SK-N-SH treated with all-trans-retinoic acid at 6 μM for 48 hours (cell line): ENCODE data around the gene VPS54.

Source experiments
- ATAC-seq: fragments of 200-7000 bp; cut with Tn5 transposase; 3 replicates; pipeline ENCODE4 v1.9.1; 2020; ENCODE audit warnings: mild to moderate bottlenecking, moderate library complexity
- ARNTL ChIP-seq: fragments of 450-650 bp; formaldehyde crosslinking; IDR thresholded peaks from 2 replicates; pipeline ENCODE4 v1.5.0; 2020; ENCODE audit warnings: low read depth, mild to moderate bottlenecking, moderate library complexity, borderline replicate concordance
- BACH2 ChIP-seq: fragments of 250-450 bp; sonication (Bioruptor Pico); IDR thresholded peaks from 2 replicates; pipeline ENCODE4 v1.9.0; 2021; ENCODE audit warnings: mild to moderate bottlenecking, borderline replicate concordance
- CSDC2 ChIP-seq: fragments of 250-450 bp; sonication (Bioruptor Pico); IDR thresholded peaks from 2 replicates; pipeline ENCODE4 v1.5.0; 2020; ENCODE audit warnings: mild to moderate bottlenecking, moderate library complexity
- ESRRG ChIP-seq: fragments of 250-450 bp; sonication (Bioruptor Pico); IDR thresholded peaks from 2 replicates; pipeline ENCODE4 v1.6.1; 2021; ENCODE audit warnings: mild to moderate bottlenecking
- GLIS3 ChIP-seq: fragments of 250-450 bp; sonication (Bioruptor Pico); IDR thresholded peaks from 2 replicates; pipeline ENCODE4 v1.5.0; 2020; ENCODE audit warnings: mild to moderate bottlenecking, moderate library complexity
- ISL1 ChIP-seq: fragments of 250-450 bp; sonication (Bioruptor Pico); IDR thresholded peaks from 2 replicates; pipeline ENCODE4 v2.1.2; 2022; ENCODE audit warnings: mild to moderate bottlenecking, moderate library complexity
- OSR1 ChIP-seq: fragments of 250-450 bp; sonication (Bioruptor Pico); IDR thresholded peaks from 2 replicates; pipeline ENCODE4 v1.8.0; 2022; ENCODE audit warnings: moderate library complexity, mild to moderate bottlenecking, inconsistent platforms
- PPARA ChIP-seq: fragments of 250-450 bp; sonication (Bioruptor Pico); IDR thresholded peaks from 2 replicates; pipeline ENCODE4 v1.5.0; 2020; ENCODE audit warnings: mild to moderate bottlenecking, borderline replicate concordance
- RARB ChIP-seq: fragments of 250-450 bp; sonication (Bioruptor Pico); IDR thresholded peaks from 2 replicates; pipeline ENCODE4 v1.8.0; 2021; ENCODE audit warnings: mild to moderate bottlenecking, moderate library complexity
- TOX ChIP-seq: fragments of 250-450 bp; sonication (Bioruptor Pico); IDR thresholded peaks from 2 replicates; pipeline ENCODE4 v1.8.0; 2021; ENCODE audit warnings: mild to moderate bottlenecking, moderate library complexity, borderline replicate concordance
- ZC3H10 ChIP-seq: fragments of 250-450 bp; sonication (Bioruptor Pico); IDR thresholded peaks from 2 replicates; pipeline ENCODE4 v1.5.1; 2021; ENCODE audit warnings: mild to moderate bottlenecking, moderate library complexity
- ZFP3 ChIP-seq: fragments of 250-450 bp; sonication (Bioruptor Pico); IDR thresholded peaks from 2 replicates; pipeline ENCODE4 v1.5.0; 2020; ENCODE audit warnings: mild to moderate bottlenecking, moderate library complexity
- ZFP30 ChIP-seq: fragments of 450-650 bp; formaldehyde crosslinking; IDR thresholded peaks from 2 replicates; pipeline ENCODE4 v1.5.0; 2022; ENCODE audit warnings: mild to moderate bottlenecking, moderate library complexity
- ZNF565 ChIP-seq: fragments of 450-650 bp; formaldehyde crosslinking; conservative IDR thresholded peaks from 2 replicates; pipeline ENCODE4 v1.5.0; 2020; ENCODE audit warnings: low read depth, mild to moderate bottlenecking, moderate library complexity
- ZNF70 ChIP-seq: fragments of 450-650 bp; formaldehyde crosslinking; IDR thresholded peaks from 2 replicates; pipeline ENCODE4 v1.5.0; 2020; ENCODE audit warnings: mild to moderate bottlenecking, moderate library complexity
- ZNF8 ChIP-seq: fragments of 450-650 bp; formaldehyde crosslinking; IDR thresholded peaks from 2 replicates; pipeline ENCODE4 v1.5.0; 2020; ENCODE audit warnings: mild to moderate bottlenecking, moderate library complexity
- TF ChIP-seq, protein P1 (sequence below): fragments of 250-450 bp; sonication (Bioruptor Pico); IDR thresholded peaks from 2 replicates; pipeline ENCODE4 v1.5.1; 2021; ENCODE audit warnings: mild to moderate bottlenecking, moderate library complexity
- TF ChIP-seq, protein P2 (sequence below): fragments of 250-450 bp; sonication (Bioruptor Pico); IDR thresholded peaks from 2 replicates; pipeline ENCODE4 v1.8.0; 2021; ENCODE audit warnings: low read depth, mild to moderate bottlenecking, moderate library complexity, borderline replicate concordance
- TF ChIP-seq, protein P3 (sequence below): fragments of 250-450 bp; sonication (Bioruptor Pico); IDR thresholded peaks from 2 replicates; pipeline ENCODE4 v1.5.1; 2020; ENCODE audit warnings: low read depth, mild to moderate bottlenecking, moderate library complexity
- TF ChIP-seq, protein P4 (sequence below): fragments of 250-450 bp; sonication (Bioruptor Pico); IDR thresholded peaks from 2 replicates; pipeline ENCODE4 v1.8.0; 2020; ENCODE audit warnings: mild to moderate bottlenecking, moderate library complexity, borderline replicate concordance
- TF ChIP-seq, protein P5 (sequence below): fragments of 250-450 bp; sonication (Bioruptor Pico); IDR thresholded peaks from 2 replicates; pipeline ENCODE4 v1.5.0; 2020; ENCODE audit warnings: mild to moderate bottlenecking, moderate library complexity

VPS54 gene

DNA sequence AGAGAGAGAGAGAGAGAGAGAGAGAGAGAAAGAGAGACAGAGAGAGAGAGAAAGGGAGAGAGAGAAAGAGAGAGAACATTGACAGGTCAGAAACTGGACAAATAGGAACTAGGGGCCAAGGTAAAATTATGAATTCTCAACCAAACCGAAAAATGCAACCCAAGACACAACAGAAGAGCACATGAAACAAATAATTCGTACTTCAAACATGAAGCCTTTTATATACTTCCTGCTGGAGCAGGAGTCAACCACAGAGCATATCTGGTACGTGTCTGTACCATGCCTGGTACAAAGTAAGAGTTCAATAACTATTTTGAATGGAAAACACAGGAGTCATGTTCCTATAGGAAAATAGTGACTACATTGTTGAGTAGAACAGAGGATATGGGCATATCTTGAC is 6.5 kb upstream of the VPS54 start:
- ATAC-seq, result no peak
- TF ChIP-seq ARNTL (CRISPR knock-in tag), result no peak
- no peak for TF ChIP-seq CSDC2 (CRISPR knock-in tag)
- no peak for TF ChIP-seq ZNF8 (CRISPR knock-in tag)
- no peak for TF ChIP-seq RARB (CRISPR knock-in tag)
- no peak for TF ChIP-seq GLIS3 (CRISPR knock-in tag)
- TF ChIP-seq, protein P1, sequence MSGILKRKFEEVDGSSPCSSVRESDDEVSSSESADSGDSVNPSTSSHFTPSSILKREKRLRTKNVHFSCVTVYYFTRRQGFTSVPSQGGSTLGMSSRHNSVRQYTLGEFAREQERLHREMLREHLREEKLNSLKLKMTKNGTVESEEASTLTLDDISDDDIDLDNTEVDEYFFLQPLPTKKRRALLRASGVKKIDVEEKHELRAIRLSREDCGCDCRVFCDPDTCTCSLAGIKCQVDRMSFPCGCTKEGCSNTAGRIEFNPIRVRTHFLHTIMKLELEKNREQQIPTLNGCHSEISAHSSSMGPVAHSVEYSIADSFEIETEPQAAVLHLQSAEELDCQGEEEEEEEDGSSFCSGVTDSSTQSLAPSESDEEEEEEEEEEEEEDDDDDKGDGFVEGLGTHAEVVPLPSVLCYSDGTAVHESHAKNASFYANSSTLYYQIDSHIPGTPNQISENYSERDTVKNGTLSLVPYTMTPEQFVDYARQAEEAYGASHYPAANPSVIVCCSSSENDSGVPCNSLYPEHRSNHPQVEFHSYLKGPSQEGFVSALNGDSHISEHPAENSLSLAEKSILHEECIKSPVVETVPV (CRISPR knock-in tag), result no peak
- TF ChIP-seq BACH2 (CRISPR knock-in tag), result no peak
- no peak for TF ChIP-seq ZC3H10
- TF ChIP-seq, protein P2, sequence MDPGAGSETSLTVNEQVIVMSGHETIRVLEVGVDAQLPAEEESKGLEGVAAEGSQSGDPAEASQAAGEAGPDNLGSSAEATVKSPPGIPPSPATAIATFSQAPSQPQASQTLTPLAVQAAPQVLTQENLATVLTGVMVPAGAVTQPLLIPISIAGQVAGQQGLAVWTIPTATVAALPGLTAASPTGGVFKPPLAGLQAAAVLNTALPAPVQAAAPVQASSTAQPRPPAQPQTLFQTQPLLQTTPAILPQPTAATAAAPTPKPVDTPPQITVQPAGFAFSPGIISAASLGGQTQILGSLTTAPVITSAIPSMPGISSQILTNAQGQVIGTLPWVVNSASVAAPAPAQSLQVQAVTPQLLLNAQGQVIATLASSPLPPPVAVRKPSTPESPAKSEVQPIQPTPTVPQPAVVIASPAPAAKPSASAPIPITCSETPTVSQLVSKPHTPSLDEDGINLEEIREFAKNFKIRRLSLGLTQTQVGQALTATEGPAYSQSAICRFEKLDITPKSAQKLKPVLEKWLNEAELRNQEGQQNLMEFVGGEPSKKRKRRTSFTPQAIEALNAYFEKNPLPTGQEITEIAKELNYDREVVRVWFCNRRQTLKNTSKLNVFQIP (CRISPR knock-in tag), result no peak
- TF ChIP-seq ZFP3 (CRISPR knock-in tag), result no peak

DNA sequence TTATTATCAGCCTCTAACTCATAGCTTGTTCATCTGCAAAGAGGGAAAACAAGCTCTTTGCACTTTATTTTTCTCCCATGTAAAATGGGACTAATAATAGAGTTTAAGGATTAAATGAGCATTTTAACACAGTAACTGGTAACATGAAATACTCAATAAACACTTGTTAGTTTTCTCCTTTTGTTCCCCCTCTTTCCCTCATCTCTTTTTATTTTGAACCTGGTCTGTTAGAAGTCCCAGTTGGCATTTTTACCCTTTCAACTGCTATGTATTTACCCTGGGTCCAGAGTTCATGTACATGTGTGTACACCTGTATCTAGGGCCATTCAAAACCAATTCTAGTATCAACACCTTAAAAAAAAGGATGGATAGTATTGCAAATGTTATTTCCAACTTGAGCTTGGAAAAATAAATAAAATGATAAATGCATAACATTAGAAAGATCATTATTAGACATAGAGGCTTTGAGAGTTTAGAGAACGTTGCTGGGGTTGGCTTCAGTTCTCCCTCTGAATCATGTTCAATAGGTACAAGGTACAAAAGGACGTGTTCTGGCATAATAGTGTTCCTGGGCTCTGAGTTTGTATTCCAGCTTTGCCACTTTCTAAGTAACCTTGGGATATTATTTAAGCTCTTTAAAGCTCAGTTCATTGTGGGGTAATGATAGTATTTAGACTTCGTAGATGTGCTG is 5.2 kb upstream of the VPS54 start:
- no peak for TF ChIP-seq ZNF565 (CRISPR knock-in tag)
- TF ChIP-seq PPARA (CRISPR knock-in tag), result no peak
- TF ChIP-seq, protein P3, sequence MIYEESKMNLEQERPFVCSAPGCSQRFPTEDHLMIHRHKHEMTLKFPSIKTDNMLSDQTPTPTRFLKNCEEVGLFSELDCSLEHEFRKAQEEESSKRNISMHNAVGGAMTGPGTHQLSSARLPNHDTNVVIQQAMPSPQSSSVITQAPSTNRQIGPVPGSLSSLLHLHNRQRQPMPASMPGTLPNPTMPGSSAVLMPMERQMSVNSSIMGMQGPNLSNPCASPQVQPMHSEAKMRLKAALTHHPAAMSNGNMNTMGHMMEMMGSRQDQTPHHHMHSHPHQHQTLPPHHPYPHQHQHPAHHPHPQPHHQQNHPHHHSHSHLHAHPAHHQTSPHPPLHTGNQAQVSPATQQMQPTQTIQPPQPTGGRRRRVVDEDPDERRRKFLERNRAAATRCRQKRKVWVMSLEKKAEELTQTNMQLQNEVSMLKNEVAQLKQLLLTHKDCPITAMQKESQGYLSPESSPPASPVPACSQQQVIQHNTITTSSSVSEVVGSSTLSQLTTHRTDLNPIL (CRISPR knock-in tag), result no peak
- no peak for TF ChIP-seq ZFP3 (CRISPR knock-in tag)
- no peak for TF ChIP-seq TOX (CRISPR knock-in tag)
- TF ChIP-seq, protein P1 (CRISPR knock-in tag), result no peak
- TF ChIP-seq ISL1 (CRISPR knock-in tag), result no peak
- no peak for TF ChIP-seq ZNF70 (CRISPR knock-in tag)
- TF ChIP-seq OSR1 (CRISPR knock-in tag), result no peak
- TF ChIP-seq, protein P4, sequence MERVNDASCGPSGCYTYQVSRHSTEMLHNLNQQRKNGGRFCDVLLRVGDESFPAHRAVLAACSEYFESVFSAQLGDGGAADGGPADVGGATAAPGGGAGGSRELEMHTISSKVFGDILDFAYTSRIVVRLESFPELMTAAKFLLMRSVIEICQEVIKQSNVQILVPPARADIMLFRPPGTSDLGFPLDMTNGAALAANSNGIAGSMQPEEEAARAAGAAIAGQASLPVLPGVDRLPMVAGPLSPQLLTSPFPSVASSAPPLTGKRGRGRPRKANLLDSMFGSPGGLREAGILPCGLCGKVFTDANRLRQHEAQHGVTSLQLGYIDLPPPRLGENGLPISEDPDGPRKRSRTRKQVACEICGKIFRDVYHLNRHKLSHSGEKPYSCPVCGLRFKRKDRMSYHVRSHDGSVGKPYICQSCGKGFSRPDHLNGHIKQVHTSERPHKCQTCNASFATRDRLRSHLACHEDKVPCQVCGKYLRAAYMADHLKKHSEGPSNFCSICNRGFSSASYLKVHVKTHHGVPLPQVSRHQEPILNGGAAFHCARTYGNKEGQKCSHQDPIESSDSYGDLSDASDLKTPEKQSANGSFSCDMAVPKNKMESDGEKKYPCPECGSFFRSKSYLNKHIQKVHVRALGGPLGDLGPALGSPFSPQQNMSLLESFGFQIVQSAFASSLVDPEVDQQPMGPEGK, result no peak
- TF ChIP-seq ESRRG (CRISPR knock-in tag), result no peak
- TF ChIP-seq, protein P5, sequence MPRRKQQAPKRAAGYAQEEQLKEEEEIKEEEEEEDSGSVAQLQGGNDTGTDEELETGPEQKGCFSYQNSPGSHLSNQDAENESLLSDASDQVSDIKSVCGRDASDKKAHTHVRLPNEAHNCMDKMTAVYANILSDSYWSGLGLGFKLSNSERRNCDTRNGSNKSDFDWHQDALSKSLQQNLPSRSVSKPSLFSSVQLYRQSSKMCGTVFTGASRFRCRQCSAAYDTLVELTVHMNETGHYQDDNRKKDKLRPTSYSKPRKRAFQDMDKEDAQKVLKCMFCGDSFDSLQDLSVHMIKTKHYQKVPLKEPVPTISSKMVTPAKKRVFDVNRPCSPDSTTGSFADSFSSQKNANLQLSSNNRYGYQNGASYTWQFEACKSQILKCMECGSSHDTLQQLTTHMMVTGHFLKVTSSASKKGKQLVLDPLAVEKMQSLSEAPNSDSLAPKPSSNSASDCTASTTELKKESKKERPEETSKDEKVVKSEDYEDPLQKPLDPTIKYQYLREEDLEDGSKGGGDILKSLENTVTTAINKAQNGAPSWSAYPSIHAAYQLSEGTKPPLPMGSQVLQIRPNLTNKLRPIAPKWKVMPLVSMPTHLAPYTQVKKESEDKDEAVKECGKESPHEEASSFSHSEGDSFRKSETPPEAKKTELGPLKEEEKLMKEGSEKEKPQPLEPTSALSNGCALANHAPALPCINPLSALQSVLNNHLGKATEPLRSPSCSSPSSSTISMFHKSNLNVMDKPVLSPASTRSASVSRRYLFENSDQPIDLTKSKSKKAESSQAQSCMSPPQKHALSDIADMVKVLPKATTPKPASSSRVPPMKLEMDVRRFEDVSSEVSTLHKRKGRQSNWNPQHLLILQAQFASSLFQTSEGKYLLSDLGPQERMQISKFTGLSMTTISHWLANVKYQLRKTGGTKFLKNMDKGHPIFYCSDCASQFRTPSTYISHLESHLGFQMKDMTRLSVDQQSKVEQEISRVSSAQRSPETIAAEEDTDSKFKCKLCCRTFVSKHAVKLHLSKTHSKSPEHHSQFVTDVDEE (CRISPR knock-in tag), result no peak
- no peak for TF ChIP-seq ZC3H10
- TF ChIP-seq, protein P2 (CRISPR knock-in tag), result no peak
- no peak for TF ChIP-seq ZNF8 (CRISPR knock-in tag)
- TF ChIP-seq GLIS3 (CRISPR knock-in tag), result no peak
- no peak for TF ChIP-seq ARNTL (CRISPR knock-in tag)
- TF ChIP-seq ZFP30 (CRISPR knock-in tag), result no peak
- ATAC-seq, result no peak
